ENCODE measurements around the gene MGST3.

- no peak for TF ChIP-seq CTCF (conservative IDR thresholded peaks at IDR 0.05; ENCODE audit: low read depth, low read length)
- TF ChIP-seq RAD21 (IDR thresholded peaks at IDR 0.05; ENCODE audit: low read length) = no peak
- no peak for TF ChIP-seq CEBPB (IDR thresholded peaks at IDR 0.05; ENCODE audit: low read depth, low read length)
- no peak for TF ChIP-seq ELK1 (IDR thresholded peaks at IDR 0.05; ENCODE audit: borderline replicate concordance, low read depth, low read length)
- TF ChIP-seq USF2 (IDR thresholded peaks at IDR 0.05; ENCODE audit: low read depth, low read length) = no peak
- TF ChIP-seq POLR2A (IDR thresholded peaks at IDR 0.05; ENCODE audit: low read depth, low read length) = no peak
- no peak for TF ChIP-seq CHD1 (IDR thresholded peaks at IDR 0.05; ENCODE audit: low read depth, low read length)
- no peak for TF ChIP-seq MXI1 (IDR thresholded peaks at IDR 0.05; ENCODE audit: borderline replicate concordance, low read depth, low read length)
- TF ChIP-seq BHLHE40 (IDR thresholded peaks at IDR 0.05; ENCODE audit: low read depth, low read length) = no peak
- no peak for TF ChIP-seq RFX5 (IDR thresholded peaks at IDR 0.05; ENCODE audit: low read depth, low read length)
- no peak for TF ChIP-seq RCOR1 (IDR thresholded peaks at IDR 0.05; ENCODE audit: insufficient replicate concordance, low read length)
Observed at GRCh38 chr1:165633614-165634013, 2.6 kb downstream of the MGST3 start.
